ENCODE measurements around the gene PDK2. TPM values are rescaled to one million over a fixed set of nuclear protein-coding genes. Genes with fewer than 3 reads are reported as not detected.

PDK2 gene
- polyA plus RNA-seq, 4 donors, result 112 to 131 (median 117) TPM

DNA sequence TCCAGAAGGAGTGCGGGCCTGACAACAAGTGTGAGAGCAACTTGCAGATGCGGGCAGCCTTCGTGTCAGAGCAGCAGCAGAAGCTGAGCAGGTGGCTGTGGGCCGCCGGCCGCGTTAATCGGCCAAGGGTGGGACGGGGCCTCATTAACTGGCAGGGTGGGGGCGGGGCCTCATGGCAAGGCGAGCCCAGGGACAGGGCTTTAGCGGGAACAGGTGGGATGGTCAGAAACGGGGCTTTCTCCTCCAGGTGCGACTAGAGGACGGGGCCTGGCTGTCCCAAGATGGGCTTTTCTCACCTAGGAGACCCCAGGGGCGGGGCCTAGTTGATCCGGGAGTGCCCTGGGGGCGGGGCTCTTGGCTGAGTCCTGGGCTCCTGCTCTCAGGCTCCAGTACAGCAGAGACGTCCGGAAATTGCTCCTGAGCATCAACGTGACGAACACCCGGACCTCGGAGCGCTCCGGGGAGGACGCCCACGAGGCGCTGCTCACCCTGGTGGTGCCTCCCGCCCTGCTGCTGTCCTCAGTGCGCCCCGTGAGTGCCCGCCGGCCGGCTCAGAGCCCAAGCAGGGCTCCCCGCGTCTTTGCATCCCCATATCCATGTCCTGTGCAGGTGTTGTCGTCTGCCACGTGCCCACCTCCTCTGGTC, 18.4 kb upstream of the PDK2 start:
- no peak for DNase-seq (ENCODE audit: low read depth in 4 of 4, low spot score in 2 of 4)

DNA sequence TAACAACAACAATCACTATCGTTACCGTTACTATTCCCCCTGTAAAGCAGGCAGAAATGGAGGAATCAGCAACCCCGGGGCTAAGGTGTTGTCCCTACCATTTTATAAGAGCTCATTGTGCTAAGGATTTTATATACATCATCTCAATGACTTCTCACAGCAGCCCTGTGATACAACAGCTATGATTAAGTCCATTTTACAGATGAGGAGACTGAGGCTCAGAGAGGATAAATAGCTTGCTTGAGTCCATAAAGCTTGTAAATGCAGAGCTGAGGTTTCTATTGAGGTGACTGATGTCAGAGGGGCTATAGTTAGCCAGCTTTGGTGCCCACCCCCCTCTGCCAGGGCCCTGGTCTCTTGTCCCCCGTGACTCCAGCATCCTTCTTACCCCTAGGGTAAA, 16.7 kb upstream of the PDK2 start:
- no peak for DNase-seq (ENCODE audit: low read depth in 4 of 4, low spot score in 2 of 4)

DNA sequence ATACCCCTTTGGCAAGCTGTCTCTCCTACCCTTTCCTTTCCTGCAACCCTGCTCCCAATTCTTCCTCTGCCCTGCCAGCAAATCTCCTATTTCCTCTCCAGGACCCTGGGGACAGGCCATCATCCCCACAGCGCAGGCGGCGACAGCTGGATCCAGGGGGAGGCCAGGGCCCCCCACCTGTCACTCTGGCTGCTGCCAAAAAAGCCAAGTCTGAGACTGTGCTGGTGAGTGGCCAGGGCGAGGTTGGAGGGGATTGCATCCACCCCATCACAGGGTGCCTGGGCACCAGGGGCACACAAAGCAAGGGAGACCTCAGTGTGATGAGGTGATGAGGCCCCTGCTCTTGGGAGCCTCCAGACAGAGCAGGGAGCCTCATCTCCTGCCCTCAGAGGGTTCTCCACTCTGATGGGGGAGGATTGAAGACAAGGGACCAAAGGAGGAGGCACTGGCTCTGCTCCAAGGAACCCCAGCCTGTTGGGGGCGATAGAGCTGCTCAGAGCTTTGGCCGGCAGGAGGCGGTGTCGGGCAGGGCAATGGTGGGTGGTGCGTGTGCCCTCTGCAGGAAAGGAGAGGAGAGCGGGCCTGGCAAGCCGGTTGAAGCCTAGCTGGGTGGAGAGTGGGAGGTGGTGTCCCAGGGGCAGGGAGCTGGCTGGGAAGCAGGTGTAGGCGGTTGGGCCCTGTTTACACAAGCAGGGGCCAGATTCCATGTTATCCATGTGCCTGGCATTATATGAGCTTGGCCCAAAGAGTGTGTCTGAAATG, 15.6 kb upstream of the PDK2 start:
- no peak for DNase-seq (ENCODE audit: low read depth in 4 of 4, low spot score in 2 of 4)

DNA sequence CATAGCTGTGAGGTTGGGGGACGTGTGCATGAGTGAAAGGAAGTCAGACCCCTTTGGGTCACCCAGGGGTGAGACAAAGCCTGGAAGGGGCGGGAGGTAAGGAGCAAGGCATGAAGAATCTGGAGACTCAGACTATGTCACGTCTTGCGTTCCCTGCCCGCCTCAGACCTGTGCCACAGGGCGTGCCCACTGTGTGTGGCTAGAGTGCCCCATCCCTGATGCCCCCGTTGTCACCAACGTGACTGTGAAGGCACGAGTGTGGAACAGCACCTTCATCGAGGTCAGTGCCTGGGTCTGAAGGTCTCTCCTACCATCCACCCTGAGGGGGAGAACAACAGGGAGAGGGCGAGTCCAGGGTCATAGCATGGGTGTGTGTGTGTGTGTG, 15.1 kb upstream of the PDK2 start:
- DNase-seq (ENCODE audit: low read depth in 4 of 4, low spot score in 2 of 4), result no peak

DNA sequence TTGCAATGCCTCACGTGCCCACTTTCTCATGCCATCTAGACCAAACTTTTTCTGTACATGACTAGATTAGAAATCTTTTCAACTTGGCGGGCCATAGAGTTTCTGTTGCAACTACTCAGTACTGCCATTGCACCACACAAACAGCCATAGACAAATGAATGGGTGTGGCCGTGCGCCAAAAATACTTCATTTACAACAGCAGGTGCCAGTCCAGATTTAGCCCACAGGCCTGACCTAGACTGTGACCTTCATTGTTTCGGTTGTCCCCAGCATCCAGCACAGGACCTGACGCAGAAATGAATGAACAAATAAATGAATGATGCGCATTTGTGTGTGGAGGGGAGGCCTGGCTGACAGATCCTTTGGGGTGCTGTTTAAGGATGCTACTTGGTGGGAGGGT, 14.3 kb upstream of the PDK2 start:
- DNase-seq (ENCODE audit: low read depth in 4 of 4, low spot score in 2 of 4), result no peak

DNA sequence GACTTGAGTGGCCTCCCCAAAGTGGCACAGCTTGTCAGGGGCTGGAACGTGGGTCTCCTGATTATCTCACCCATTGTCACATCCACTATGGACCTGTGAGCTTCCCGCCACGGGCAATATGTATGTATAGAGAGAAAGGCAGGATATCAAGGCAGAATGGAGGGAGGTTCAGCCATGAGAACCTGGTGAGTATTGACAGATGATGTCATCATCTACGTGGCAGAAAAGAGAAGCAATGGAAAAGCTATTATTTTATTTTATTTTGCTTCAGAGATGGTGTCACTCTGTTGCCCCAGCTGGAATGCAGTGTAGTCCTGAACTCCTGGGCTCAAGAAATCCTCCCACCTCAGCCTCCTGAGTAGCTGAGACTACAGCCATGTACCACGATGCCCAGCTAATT, 13.4 kb upstream of the PDK2 start:
- no peak for DNase-seq (ENCODE audit: low read depth in 4 of 4, low spot score in 2 of 4)

DNA sequence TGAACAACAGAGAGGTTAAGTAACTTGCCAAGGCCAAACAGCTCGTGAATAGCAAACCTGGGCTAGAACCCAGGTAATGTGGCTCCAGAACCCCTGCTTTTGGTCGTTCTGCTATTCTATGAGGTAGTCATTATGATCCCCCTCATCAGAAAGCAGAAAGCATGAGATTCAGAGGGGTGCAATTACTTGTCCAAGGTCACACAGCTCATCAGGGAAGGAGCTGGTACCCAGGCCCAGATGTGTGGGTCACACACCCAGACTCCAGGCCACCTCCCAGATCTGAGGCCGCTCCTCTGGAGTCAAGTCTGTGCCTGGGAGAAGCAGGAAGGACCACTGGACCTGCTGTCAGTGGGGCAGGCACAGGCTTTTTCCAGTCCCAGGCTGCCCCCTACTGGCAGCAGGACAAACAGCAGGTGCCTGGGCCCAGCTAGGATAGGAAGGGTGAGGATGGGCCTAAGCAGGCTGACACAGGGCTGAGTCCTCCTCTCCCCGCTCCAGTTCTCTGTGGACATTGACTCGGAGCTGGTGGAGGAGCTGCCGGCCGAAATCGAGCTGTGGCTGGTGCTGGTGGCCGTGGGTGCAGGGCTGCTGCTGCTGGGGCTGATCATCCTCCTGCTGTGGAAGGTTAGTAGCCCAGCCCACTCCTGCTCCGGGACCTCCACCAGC, 7.8 kb upstream of the PDK2 start:
- DNase-seq (ENCODE audit: low read depth in 4 of 4, low spot score in 2 of 4), result no peak

DNA sequence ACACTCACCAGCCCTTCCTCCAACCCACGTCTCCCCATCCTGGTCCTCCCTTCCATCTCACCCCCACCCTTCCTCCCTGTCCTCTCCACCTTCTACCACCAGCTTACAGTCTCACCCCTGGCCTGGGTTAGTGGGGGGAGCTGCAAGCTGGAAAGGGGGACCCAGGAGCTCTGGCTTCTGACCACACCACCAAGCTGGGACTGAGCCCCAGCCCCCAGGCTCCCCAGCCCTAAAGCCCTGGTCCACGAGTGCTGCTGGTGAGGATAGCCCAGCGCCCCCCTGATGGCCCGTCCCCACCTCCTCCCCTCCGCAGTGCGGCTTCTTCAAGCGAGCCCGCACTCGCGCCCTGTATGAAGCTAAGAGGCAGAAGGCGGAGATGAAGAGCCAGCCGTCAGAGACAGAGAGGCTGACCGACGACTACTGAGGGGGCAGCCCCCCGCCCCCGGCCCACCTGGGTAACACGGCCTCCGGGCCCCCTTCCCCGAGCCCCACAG, 7.2 kb upstream of the PDK2 start:
- no peak for DNase-seq (ENCODE audit: low read depth in 4 of 4, low spot score in 2 of 4)

DNA sequence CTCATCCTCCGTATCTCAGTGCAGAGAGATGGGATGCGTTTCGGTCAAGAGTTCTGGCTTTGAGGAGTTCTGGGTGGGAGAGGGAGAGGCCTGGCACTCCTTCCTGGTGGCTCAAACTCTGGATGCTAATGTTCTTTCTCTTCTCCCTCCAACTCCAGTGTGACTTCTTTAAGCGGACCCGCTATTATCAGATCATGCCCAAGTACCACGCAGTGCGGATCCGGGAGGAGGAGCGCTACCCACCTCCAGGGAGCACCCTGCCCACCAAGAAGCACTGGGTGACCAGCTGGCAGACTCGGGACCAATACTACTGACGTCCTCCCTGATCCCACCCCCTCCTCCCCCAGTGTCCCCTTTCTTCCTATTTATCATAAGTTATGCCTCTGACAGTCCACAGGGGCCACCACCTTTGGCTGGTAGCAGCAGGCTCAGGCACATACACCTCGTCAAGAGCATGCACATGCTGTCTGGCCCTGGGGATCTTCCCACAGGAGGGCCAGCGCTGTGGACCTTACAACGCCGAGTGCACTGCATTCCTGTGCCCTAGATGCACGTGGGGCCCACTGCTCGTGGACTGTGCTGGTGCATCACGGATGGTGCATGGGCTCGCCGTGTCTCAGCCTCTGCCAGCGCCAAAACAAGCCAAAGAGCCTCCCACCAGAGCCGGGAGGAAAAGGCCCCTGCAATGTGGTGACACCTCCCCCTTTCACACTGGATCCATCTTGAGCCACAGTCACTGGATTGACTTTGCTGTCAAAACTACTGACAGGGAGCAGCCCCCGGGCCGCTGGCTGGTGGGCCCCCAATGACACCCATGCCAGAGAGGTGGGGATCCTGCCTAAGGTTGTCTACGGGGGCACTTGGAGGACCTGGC, 6.0 kb upstream of the PDK2 start:
- DNase-seq (ENCODE audit: low read depth in 4 of 4, low spot score in 2 of 4), result no peak

DNA sequence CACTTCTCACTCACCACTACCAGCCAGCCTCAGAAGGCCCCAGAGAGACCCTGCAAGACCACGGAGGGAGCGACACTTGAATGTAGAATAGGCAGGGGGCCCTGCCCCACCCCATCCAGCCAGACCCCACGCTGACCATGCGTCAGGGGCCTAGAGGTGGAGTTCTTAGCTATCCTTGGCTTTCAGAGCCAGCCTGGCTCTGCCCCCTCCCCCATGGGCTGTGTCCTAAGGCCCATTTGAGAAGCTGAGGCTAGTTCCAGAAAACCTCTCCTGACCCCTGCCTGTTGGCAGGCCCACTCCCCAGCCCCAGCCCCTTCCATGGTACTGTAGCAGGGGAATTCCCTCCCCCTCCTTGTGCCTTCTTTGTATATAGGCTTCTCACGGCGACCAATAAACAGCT, 5.1 kb upstream of the PDK2 start:
- no peak for DNase-seq (ENCODE audit: low read depth in 4 of 4, low spot score in 2 of 4)

DNA sequence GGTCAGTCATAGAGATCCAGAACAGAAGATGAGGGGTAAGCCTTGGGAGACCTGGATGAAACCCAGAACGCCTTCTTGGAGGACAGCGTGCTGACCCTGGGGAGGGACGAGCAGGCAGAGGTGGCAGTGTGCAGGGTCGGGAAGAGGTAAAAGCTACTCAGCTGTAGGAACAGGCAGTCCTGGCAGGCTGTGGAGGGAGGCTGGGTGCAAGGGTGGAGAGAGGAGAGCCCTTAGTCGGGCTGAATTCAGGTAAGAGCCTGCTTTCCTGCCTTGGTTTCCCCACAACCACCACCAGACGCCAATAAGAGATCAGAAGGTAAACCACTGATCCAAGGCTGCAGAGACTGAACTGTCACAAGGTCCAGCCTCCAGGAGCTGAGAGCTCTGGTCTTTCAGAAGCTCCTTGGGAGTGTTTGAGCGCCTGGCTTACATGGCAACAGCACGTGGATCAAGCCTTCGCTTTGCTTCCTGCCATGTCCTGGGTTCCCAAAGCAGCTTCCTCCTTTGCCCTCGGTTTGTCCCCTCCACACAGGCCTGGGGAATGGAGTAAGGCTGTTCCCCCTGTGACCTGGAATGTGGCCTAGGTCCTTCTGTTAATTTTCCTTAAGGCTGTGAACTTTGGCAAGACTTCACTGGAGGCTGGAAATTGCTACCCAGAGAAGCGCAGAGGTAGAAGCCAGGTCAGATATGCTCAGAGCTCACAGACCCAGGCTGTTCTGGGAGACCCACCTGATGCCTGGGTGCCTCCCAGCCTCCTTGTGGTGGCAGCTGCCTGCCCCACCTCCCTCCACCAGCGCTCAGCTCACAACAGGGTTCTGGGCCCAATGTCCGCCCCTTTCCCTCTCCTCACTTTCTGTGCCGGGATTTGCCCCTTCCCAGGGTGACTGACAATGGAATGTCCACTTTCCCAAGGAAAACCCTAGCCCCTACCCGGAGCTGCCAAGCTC, 3.9 kb upstream of the PDK2 start:
- DNase-seq (ENCODE audit: low read depth in 4 of 4, low spot score in 2 of 4), result no peak

DNA sequence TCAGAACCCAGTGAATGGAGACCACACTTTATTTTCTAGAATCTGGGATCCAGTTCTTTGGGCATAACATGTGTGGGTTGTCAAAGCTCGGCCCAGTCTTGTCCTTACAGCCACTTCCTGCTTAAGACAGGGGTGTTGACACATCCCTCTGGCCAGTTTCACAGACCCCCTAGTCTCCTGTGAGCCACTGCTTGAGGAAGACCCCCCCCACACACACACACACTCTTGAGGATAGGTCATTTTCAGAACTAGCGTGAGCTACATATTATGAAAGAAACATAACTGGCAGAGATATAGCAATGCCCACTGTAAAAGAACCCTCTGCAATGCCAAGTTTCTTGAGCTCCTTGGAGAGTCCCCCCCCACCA, 3.2 kb upstream of the PDK2 start:
- no peak for DNase-seq (ENCODE audit: low read depth in 4 of 4, low spot score in 2 of 4)

DNA sequence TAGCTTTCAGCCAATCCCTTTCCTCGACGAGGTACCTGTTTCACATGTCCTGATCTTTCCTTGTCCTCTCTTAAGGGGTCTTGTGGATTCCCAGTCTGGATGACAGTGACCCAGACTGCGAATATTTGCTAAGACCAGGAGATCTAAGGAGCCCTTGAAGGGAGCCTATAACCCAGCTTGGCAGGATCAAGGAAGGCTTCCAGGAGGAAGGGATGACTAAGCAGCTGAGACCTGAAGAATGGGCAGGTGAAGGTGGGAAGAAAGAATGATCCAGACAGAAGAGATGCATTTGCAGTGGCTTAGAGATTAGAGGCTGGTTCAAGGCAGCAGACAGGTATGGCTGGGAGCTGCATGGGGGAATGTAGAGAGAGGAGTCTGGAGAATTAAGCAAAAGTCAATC, 1.9 kb upstream of the PDK2 start:
- DNase-seq (ENCODE audit: low read depth in 4 of 4, low spot score in 2 of 4), result no peak

DNA sequence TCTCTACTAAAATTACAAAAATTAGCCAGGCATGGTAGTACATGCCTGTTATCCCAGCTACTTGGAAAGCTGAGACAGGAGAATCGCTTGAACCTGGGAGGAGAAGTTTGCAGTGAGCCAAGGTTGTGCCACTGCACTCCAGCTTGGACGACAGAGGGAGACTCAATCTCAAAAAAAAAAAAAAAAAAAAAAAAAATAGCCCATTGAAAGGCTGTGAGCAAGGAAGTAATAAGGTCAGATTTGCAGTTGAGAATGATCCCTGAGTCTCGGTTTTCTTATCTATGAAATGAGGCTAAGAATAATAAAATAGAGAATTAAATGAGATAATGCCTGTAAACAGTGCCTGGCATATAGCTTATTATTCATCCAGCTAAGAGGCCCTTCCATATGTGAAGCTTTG, 1.3 kb upstream of the PDK2 start:
- DNase-seq (ENCODE audit: low read depth in 4 of 4, low spot score in 2 of 4), result no peak

DNA sequence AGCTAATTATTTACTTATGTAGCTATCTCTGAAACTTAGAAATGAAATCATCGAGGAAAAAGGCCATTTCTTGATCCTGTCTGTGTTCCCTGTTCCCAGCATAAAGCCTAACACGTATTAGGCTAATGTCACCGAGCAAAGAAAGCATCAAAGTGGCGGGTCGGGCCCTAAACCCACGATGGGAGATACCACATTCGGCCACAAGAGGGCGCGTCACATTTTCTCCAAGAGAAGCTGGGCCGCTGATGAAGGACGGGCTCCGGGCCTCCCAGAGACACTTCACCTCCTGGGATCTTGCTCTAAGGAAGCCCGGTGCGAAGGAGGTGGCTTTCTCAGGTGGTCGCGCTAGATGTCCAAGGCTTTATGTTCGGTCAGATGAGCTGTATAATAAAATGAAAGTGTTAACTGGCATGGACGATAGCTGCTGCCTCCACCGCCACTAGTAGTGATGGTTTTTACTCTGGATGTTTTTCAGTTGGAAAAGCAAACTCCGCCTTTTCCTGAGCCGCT, 853 bp upstream of the PDK2 start:
- peak; percentile 79 to 91 (median 86) for DNase-seq (ENCODE audit: low read depth in 4 of 4, low spot score in 2 of 4)

DNA sequence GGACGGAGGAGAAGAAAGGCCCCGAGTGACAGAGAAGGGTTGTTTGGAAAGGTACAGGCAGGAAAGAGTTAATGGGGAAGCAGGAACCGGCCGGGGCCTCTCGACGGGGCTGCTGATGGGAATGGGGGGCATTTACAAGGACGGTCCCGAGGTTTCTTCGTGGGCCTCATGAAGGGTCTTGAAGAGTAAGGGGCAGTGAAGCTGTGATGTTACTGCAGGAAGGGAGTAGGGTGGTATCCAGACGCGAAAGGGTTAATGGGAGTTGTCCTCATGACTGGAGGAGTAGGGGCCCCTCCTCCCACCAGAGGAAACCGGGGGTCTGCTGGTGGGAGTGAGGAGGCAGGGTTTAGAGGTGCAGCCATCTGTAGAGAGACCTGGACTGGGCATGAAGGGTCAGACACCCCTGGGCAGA, 481 bp downstream of the PDK2 start:
- DNase-seq (ENCODE audit: low read depth in 4 of 4, low spot score in 2 of 4), result no peak

DNA sequence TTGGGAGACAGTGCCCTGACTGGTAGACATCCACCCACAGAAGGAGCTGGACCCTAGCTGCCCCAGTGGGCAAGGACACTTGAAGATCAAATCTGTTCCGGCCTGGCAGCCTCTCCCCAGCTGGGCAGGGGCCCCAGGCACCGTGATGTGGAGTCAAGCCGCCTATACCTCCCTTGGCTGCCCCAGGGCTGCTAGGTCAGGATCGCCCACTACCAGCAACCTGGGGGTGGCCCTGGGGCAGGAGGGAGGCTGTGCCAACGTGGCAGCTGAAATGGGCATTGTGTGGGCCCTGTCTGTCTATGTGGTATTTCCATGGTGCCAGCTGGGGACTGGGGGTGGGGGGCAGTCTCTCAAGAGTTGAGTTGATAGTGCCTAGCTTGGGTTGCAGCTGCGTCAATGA, 941 bp downstream of the PDK2 start:
- no peak for DNase-seq (ENCODE audit: low read depth in 4 of 4, low spot score in 2 of 4)

DNA sequence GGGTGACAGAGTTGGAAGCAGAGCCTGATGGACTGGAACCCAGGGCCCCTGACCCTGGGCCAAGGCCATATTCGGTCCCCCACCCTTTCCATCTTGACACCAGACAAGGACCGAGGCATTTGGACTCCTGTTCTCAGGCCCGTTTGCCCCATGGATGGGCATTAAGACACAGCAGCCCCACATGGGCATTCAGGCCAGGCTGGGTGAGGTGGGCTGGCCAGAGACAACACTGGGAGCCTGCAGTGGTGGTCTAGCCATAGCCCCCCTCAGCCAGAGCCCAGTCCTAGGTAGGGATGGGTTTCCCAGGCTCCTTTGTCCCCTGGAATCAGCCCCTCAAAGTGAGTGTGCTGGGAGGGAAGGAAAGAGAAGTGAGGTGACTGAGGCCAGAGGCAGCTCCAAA, 1.6 kb downstream of the PDK2 start:
- no peak for DNase-seq (ENCODE audit: low read depth in 4 of 4, low spot score in 2 of 4)

DNA sequence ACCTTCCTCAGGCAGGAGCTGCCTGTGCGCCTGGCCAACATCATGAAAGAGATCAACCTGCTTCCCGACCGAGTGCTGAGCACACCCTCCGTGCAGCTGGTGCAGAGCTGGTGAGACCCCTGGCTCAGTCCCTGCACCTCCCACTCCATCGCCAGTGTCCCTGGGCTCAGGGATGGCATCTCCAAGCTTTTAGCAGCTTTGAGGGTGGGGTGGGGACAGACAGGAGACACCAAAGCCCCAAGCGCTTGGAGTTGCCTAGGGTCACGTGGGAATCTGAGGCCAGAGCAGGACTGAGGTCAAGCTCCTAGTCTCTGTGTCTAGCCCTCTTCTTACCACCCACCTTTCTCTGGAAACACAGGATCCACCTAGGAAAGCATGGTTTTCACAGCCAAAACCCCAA, 2.3 kb downstream of the PDK2 start:
- no peak for DNase-seq (ENCODE audit: low read depth in 4 of 4, low spot score in 2 of 4)

DNA sequence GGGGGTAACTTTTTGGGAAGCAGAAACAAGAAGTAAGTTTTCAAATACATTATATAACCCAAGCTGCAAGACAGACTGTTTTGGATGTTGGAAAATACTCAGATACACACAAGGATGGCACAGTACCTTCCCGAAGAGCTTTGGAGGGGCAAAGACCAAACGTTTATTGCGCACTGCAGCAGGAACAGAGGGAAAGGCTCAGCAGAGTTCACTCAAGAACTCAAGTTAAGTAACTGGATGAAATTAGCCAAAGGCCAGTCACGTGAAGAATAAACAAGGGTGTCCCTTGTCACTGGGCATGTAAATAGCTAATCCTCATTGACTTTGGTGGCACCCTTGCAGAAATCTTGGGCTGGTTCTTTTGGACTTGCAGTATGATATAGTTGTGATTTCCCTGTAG, 2.8 kb downstream of the PDK2 start:
- no peak for DNase-seq (ENCODE audit: low read depth in 4 of 4, low spot score in 2 of 4)
